Measurements from ENCODE around the gene RBM42. TPM values are rescaled to one million over a fixed set of nuclear protein-coding genes. Genes with fewer than 3 reads are reported as not detected.
A peak's percentile ranks its signal among the peaks of the same experiment; 100 is the strongest.

The RBM42 gene
- total RNA-seq, 1 donor from 2014 or later, result 39.9 TPM

GRCh38 chr19:35620001-35620400 lies 8.8 kb upstream of the RBM42 start:
- DNase-seq, result no peak

- no peak for DNase-seq
Observed at GRCh38 chr19:35621708-35622107, 7.1 kb upstream of the RBM42 start.

- DNase-seq, result no peak
Observed at GRCh38 chr19:35622750-35623149, 6.1 kb upstream of the RBM42 start.

GRCh38 chr19:35623327-35624010 lies 5.4 kb upstream of the RBM42 start:
- no peak for DNase-seq

- DNase-seq, result no peak
Observed at GRCh38 chr19:35628264-35628564, 622 bp upstream of the RBM42 start.

- no peak for DNase-seq
Observed at GRCh38 chr19:35629332-35629633, 447 bp downstream of the RBM42 start.

GRCh38 chr19:35633727-35634440 lies 5.0 kb downstream of the RBM42 start:
- no peak for DNase-seq

GRCh38 chr19:35636651-35637050 lies 7.8 kb downstream of the RBM42 start:
- DNase-seq, result no peak

- no peak for DNase-seq
Observed at GRCh38 chr19:35637165-35637564, 8.3 kb downstream of the RBM42 start.

- DNase-seq, result no peak
Observed at GRCh38 chr19:35639321-35639639, 10.4 kb downstream of the RBM42 start.

- no peak for DNase-seq
Observed at GRCh38 chr19:35639863-35640262, 11.0 kb downstream of the RBM42 start.

GRCh38 chr19:35641515-35642151 lies 12.8 kb downstream of the RBM42 start, which contains the start of gene ETV2:
Gene ETV2 (plus strand): TSS chr19:35641745. CDS start chr19:35642461, 716 bp downstream.
- DNase-seq, result peak; percentile 34

- DNase-seq, result no peak
Observed at GRCh38 chr19:35642312-35642711, 13.5 kb downstream of the RBM42 start.

- no peak for DNase-seq
Observed at GRCh38 chr19:35642798-35643254, 14.0 kb downstream of the RBM42 start.

- DNase-seq, result peak; percentile 92
Observed at GRCh38 chr19:35643255-35644205, 14.7 kb downstream of the RBM42 start.

GRCh38 chr19:35644206-35644986 lies 15.6 kb downstream of the RBM42 start:
- DNase-seq, result peak; percentile 98

- peak; percentile 80 for DNase-seq
Observed at GRCh38 chr19:35644987-35645679, 16.3 kb downstream of the RBM42 start.

GRCh38 chr19:35645680-35646511 lies 17.1 kb downstream of the RBM42 start:
- no peak for DNase-seq

- peak; percentile 98 for DNase-seq
Observed at GRCh38 chr19:35648017-35648961, 19.5 kb downstream of the RBM42 start, which contains the start of gene COX6B1. Gene COX6B1 (plus strand): TSS chr19:35648323. CDS start chr19:35651244, 2,921 bp downstream.

Data from tongue (tissue), 2 donors.